HAP-1 (cell line): ENCODE data around the gene WWOX.

Experiments
- DNase-seq, 2 experiments: peaks; one replicate each; pipeline ENCODE4 v3.0.0-alpha.2; 2016 to 2020; ENCODE audit warnings: low spot score in 2 of 2
- H3K27me3 ChIP-seq: fragments of 250-450 bp; sonication (Bioruptor Pico); 2 replicates; pipeline ENCODE4 v1.5.1; 2020; ENCODE audit warnings: low read depth, mild to moderate bottlenecking, moderate library complexity
- H3K36me3 ChIP-seq: fragments of 250-450 bp; sonication (Bioruptor Pico); replicated peaks from 2 replicates; pipeline ENCODE4 v1.5.1; 2020; ENCODE audit warnings: mild to moderate bottlenecking
- H3K4me1 ChIP-seq: fragments of 250-450 bp; sonication (Bioruptor Pico); 2 replicates; pipeline ENCODE4 v1.5.1; 2020; ENCODE audit warnings: mild to moderate bottlenecking
- H3K4me3 ChIP-seq: fragments of 250-450 bp; sonication (Bioruptor Pico); 2 replicates; pipeline ENCODE4 v1.5.1; 2020; ENCODE audit warnings: mild to moderate bottlenecking, moderate library complexity
- H3K9me3 ChIP-seq: fragments of 250-450 bp; sonication (Bioruptor Pico); 2 replicates; pipeline ENCODE4 v1.5.1; 2020; ENCODE audit warnings: mild to moderate bottlenecking, moderate library complexity
- in situ Hi-C: fragments of 300-500 bp; cut with MboI; formaldehyde crosslinking; loops from 3 replicates; pipeline ENCODE4 v1.14.3; 2020; ENCODE audit warnings: low sequenced_read_pairs, inconsistent platforms, mixed read lengths

WWOX gene

DNA sequence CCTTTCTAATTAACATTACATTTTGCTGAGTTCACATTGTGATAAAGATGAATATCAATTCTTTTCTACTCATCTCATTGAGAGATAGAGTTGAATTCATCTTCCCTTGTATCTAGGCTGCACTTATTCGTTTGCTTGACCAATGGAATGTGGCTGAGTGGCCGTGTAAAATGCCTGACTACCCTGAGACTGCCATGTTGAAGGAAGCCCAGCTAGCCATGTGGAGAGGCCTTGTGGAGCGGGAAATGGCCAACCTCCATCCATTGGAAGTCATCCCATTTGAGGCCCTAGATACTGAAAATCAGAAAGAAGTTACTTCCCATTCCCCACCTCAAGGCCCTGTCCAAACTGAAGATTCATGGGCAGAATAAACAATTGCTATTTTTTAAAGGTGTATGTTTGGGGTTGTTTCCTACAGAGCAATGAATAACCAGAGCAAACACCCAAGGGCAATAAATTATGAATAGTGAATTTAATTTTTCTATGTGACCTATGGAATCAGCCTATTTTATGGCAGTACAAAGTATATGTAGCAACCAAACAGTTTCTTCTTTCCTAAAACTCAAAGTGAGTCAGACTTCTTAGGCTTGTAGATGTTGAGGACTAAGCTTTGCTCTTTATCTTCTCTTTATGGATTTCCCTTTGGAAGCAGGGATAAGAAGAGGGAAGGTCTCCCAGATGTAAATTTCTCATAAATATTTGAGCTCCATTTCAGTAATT lies 956.0 kb downstream of the WWOX start:
- no peak for DNase-seq
- no peaks in the 10 kb centered on the region for H3K27me3 ChIP-seq
- H3K9me3 ChIP-seq: no peaks in the 10 kb centered on the region
- in situ Hi-C loops: no loop called here
- no peaks in the 10 kb centered on the region for H3K36me3 ChIP-seq
- no peaks in the 10 kb centered on the region for H3K4me1 ChIP-seq
- H3K4me3 ChIP-seq: no peak overlapping the region

GRCh38 chr16:79061181-79061580 lies 961.7 kb downstream of the WWOX start:
- H3K4me1 ChIP-seq: no peaks in the 10 kb centered on the region
- in situ Hi-C loops: no loop called here
- DNase-seq: no peak
- H3K4me3 ChIP-seq: no peak overlapping the region
- no peaks in the 10 kb centered on the region for H3K36me3 ChIP-seq
- no peaks in the 10 kb centered on the region for H3K27me3 ChIP-seq
- H3K9me3 ChIP-seq: no peaks in the 10 kb centered on the region

- in situ Hi-C loops: no loop called here
- H3K4me1 ChIP-seq: no peaks in the 10 kb centered on the region
- H3K9me3 ChIP-seq: no peaks in the 10 kb centered on the region
- no peak for DNase-seq
- no peak overlapping the region for H3K4me3 ChIP-seq
- H3K27me3 ChIP-seq: no peaks in the 10 kb centered on the region
- no peaks in the 10 kb centered on the region for H3K36me3 ChIP-seq
Observed at GRCh38 chr16:79062336-79062735, 962.9 kb downstream of the WWOX start.

GRCh38 chr16:79062821-79063220 lies 963.4 kb downstream of the WWOX start:
- Histone ChIP-seq H3K4me1 (no peaks in the 10 kb centered on the region), H3K36me3 (no peaks in the 10 kb centered on the region), H3K27me3 (no peaks in the 10 kb centered on the region), H3K9me3 (no peaks in the 10 kb centered on the region), H3K4me3 (no peak overlapping the region)
- in situ Hi-C loops: no loop called here
- DNase-seq: no peak

- in situ Hi-C loops: no loop called here
- no peaks in the 10 kb centered on the region for H3K9me3 ChIP-seq
- H3K27me3 ChIP-seq: no peaks in the 10 kb centered on the region
- H3K36me3 ChIP-seq: no peaks in the 10 kb centered on the region
- no peak overlapping the region for H3K4me3 ChIP-seq
- no peak for DNase-seq
- H3K4me1 ChIP-seq: no peaks in the 10 kb centered on the region
Observed at GRCh38 chr16:79064256-79064972, 965.0 kb downstream of the WWOX start.

- H3K4me1 ChIP-seq: no peaks in the 10 kb centered on the region
- H3K27me3 ChIP-seq: no peaks in the 10 kb centered on the region
- H3K36me3 ChIP-seq: no peaks in the 10 kb centered on the region
- H3K4me3 ChIP-seq: no peak overlapping the region
- no peak for DNase-seq
- H3K9me3 ChIP-seq: no peaks in the 10 kb centered on the region
- in situ Hi-C loops: no loop called here
Observed at GRCh38 chr16:79066561-79066960, 967.1 kb downstream of the WWOX start.

DNA sequence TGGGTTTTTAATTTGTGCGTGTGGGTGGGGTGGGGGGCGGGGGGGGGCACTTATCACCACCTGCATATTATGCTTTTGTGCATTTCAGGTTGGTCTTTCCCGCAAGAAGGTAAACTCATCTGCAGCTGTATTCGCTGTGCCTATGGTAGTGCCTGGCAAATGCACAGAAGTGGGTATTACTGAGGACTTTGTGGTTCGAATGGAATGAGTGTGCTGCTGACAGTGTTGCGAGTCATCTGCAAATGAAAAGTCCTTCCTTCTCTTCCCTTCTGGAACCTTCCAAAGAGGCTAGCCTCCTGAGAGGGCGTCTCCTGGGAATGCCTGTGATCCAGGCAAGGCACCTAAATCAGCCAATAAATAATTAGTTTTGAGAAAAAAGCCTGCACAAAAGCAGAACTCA lies 968.1 kb downstream of the WWOX start:
- H3K4me1 ChIP-seq: no peaks in the 10 kb centered on the region
- no peak for DNase-seq
- in situ Hi-C loops: no loop called here
- no peaks in the 10 kb centered on the region for H3K9me3 ChIP-seq
- no peak overlapping the region for H3K4me3 ChIP-seq
- no peaks in the 10 kb centered on the region for H3K36me3 ChIP-seq
- H3K27me3 ChIP-seq: no peaks in the 10 kb centered on the region

DNA sequence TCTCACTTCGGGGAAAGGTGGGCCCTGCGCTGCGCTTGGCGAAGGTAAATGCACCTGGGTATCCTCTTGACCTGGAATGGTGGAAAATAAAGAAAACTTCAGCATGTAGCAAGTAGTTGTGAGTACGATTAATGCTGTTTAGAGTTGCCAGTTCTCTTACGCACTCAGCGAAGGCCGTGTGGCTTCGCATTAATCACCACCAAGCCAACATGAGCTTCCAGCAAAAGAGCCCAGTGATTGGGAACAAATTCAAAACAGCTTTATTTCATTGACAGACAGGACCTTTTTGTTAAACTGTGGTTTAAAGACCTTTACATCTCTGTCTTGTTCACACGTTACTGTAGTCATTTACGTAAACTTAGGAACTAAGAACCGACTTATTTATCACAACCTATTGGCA lies 969.7 kb downstream of the WWOX start:
- no peaks in the 10 kb centered on the region for H3K27me3 ChIP-seq
- H3K36me3 ChIP-seq: no peaks in the 10 kb centered on the region
- no peaks in the 10 kb centered on the region for H3K4me1 ChIP-seq
- no peak for DNase-seq
- in situ Hi-C loops: no loop called here
- no peak overlapping the region for H3K4me3 ChIP-seq
- H3K9me3 ChIP-seq: no peaks in the 10 kb centered on the region

- Histone ChIP-seq H3K9me3 (no peaks in the 10 kb centered on the region), H3K4me3 (no peak overlapping the region), H3K4me1 (no peaks in the 10 kb centered on the region), H3K36me3 (no peaks in the 10 kb centered on the region), H3K27me3 (no peaks in the 10 kb centered on the region)
- in situ Hi-C loops: no loop called here
- DNase-seq: no peak
Observed at GRCh38 chr16:79069633-79070032, 970.2 kb downstream of the WWOX start.

DNA sequence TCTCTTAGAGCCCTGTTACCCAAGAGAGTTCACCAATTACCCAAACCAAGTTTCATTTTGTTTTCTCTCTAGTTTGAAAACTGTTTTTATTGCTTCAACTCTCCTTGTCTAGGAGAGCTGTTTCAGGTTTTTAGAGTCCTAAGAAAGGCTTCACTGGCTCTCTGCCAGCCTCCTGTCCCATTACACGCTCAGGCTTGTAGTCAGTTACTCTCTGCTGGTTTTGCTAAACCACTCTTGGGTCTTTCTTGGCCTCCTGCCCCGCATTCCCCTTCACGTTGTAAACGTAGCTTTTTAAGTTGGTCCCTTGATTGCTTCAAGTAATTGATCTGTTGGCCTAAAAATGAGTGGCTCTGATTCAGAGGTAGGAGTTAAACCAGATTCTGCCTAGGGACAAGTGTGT lies 972.0 kb downstream of the WWOX start:
- Histone ChIP-seq H3K27me3 (no peaks in the 10 kb centered on the region), H3K36me3 (no peaks in the 10 kb centered on the region), H3K4me1 (no peaks in the 10 kb centered on the region), H3K9me3 (no peaks in the 10 kb centered on the region), H3K4me3 (no peak overlapping the region)
- in situ Hi-C loops: no loop called here
- DNase-seq: no peak

DNA sequence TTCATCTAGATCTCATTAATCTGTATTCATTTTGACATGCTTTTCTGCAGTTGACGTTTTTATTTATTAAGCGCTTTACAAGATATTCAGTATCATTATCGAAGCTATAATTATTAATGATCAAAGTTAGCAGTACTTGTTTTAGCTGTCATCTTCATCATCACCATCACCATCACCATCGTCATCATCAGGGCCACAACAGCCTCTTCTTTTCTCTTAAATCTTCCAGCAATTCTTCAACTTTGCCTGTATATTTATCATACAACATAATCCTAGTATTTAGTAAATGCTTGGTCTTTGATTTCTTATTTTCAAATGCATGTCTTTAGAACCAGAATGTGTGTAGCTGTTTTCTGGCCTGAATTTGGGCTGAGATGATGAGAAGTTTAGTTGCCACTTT lies 973.1 kb downstream of the WWOX start:
- Histone ChIP-seq H3K4me1 (no peaks in the 10 kb centered on the region), H3K27me3 (no peaks in the 10 kb centered on the region), H3K4me3 (no peak overlapping the region), H3K36me3 (no peaks in the 10 kb centered on the region), H3K9me3 (no peaks in the 10 kb centered on the region)
- in situ Hi-C loops: no loop called here
- DNase-seq: no peak

GRCh38 chr16:79073566-79073965 lies 974.1 kb downstream of the WWOX start:
- H3K27me3 ChIP-seq: no peaks in the 10 kb centered on the region
- no peaks in the 10 kb centered on the region for H3K4me1 ChIP-seq
- no peaks in the 10 kb centered on the region for H3K9me3 ChIP-seq
- H3K4me3 ChIP-seq: no peak overlapping the region
- DNase-seq: no peak
- no peaks in the 10 kb centered on the region for H3K36me3 ChIP-seq
- in situ Hi-C loops: no loop called here

DNA sequence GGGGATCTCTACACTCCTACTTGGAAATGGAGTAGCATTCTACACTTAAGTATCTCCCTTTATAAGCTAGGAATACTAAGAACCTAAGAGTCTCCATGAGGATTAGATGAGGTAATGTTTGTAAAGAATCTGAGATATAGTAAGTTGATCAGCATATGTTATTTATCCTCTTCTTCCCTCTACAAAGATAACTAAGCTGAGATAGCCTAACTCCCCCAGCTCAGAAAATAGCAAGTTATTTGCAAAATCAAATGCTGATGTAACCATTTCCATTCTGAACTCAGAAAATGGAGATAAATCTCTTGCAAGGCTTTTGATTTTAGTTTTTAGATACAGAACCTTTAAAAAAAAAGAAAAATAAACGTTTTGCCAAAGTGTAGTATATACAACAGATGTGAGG lies 975.1 kb downstream of the WWOX start:
- in situ Hi-C loops: no loop called here
- Histone ChIP-seq H3K4me1 (no peaks in the 10 kb centered on the region), H3K27me3 (no peaks in the 10 kb centered on the region), H3K9me3 (no peaks in the 10 kb centered on the region), H3K4me3 (no peak overlapping the region), H3K36me3 (no peaks in the 10 kb centered on the region)
- no peak for DNase-seq

- no peaks in the 10 kb centered on the region for H3K9me3 ChIP-seq
- no peaks in the 10 kb centered on the region for H3K4me1 ChIP-seq
- in situ Hi-C loops: no loop called here
- no peaks in the 10 kb centered on the region for H3K27me3 ChIP-seq
- H3K4me3 ChIP-seq: no peak overlapping the region
- no peak for DNase-seq
- H3K36me3 ChIP-seq: no peaks in the 10 kb centered on the region
Observed at GRCh38 chr16:79074951-79075350, 975.5 kb downstream of the WWOX start.
